ENCODE measurements around the gene PLXDC2.
A peak's percentile ranks its signal among the peaks of the same experiment; 100 is the strongest.

Gene PLXDC2

GRCh38 chr10:19824381-19825342, 8.4 kb downstream of the PLXDC2 start:
- H2AFZ ChIP-seq (ENCODE audit: low read depth, low read length): no peak overlapping the region
- no peaks in the 10 kb centered on the region for H3K27me3 ChIP-seq (ENCODE audit: insufficient read depth, low read length)
- peaks cover 7% of the 10 kb centered on the region for H3K36me3 ChIP-seq (ENCODE audit: insufficient read depth, low read length)
- no peaks in the 10 kb centered on the region for H3K9me3 ChIP-seq (ENCODE audit: low read length)
- H3K4me3 ChIP-seq (ENCODE audit: low read length): no peak overlapping the region
- peaks cover 22% of the 10 kb centered on the region for H3K4me1 ChIP-seq (ENCODE audit: insufficient read depth, low read length)

GRCh38 chr10:19825700-19826099, 9.5 kb downstream of the PLXDC2 start:
- Histone ChIP-seq H3K4me1 (ENCODE audit: insufficient read depth, low read length) (peaks cover 18% of the 10 kb centered on the region), H3K36me3 (ENCODE audit: insufficient read depth, low read length) (peaks cover 7% of the 10 kb centered on the region), H2AFZ (ENCODE audit: low read depth, low read length) (no peak overlapping the region)

GRCh38 chr10:19826712-19827111, 10.5 kb downstream of the PLXDC2 start:
- peaks cover 3% of the 10 kb centered on the region for H3K9me3 ChIP-seq (ENCODE audit: low read length)
- H3K27me3 ChIP-seq (ENCODE audit: insufficient read depth, low read length): no peaks in the 10 kb centered on the region
- peaks cover 18% of the 10 kb centered on the region for H3K4me1 ChIP-seq (ENCODE audit: insufficient read depth, low read length)
- H3K36me3 ChIP-seq (ENCODE audit: insufficient read depth, low read length): peaks cover 7% of the 10 kb centered on the region
- H2AFZ ChIP-seq (ENCODE audit: low read depth, low read length): no peak overlapping the region
- no peak overlapping the region for H3K4me3 ChIP-seq (ENCODE audit: low read length)

More at GRCh38 chr10:19825700-19826099, 9.5 kb downstream of the PLXDC2 start:
- Histone ChIP-seq H3K4me3 (ENCODE audit: low read length) (no peak overlapping the region), H3K27me3 (ENCODE audit: insufficient read depth, low read length) (no peaks in the 10 kb centered on the region), H3K9me3 (ENCODE audit: low read length) (no peaks in the 10 kb centered on the region)

- H3K4me1 ChIP-seq (ENCODE audit: insufficient read depth, low read length): peaks cover 26% of the 10 kb centered on the region
- no peak overlapping the region for H2AFZ ChIP-seq (ENCODE audit: low read depth, low read length)
- H3K9me3 ChIP-seq (ENCODE audit: low read length): peaks cover 3% of the 10 kb centered on the region
- H3K36me3 ChIP-seq (ENCODE audit: insufficient read depth, low read length): peaks cover 7% of the 10 kb centered on the region
- no peaks in the 10 kb centered on the region for H3K27me3 ChIP-seq (ENCODE audit: insufficient read depth, low read length)
- no peak overlapping the region for H3K4me3 ChIP-seq (ENCODE audit: low read length)
Observed at GRCh38 chr10:19828278-19829049, 12.2 kb downstream of the PLXDC2 start.

DNA sequence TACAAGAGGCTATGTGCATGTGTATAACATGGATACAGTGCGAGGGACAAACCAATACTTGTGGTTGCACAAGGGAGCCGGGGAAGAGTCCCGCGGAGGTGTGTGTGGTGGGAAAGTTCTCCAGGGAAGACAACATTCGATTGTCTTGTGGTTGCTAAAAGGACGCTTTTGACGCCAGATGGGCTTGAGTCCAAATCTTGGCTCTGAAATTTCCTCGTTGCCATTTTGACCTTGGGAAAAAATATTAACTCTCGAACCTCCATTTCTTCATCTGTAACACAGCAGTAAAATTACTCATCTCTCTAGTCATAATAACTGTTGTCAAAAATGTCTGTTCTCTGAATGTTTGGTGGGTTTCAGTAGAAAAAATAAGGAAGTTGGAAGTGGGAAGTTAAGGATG, 16.5 kb downstream of the PLXDC2 start:
- no peak overlapping the region for H2AFZ ChIP-seq (ENCODE audit: low read depth, low read length)
- peaks cover 3% of the 10 kb centered on the region for H3K36me3 ChIP-seq (ENCODE audit: insufficient read depth, low read length)
- peaks cover 16% of the 10 kb centered on the region for H3K4me1 ChIP-seq (ENCODE audit: insufficient read depth, low read length)
- H3K27me3 ChIP-seq (ENCODE audit: insufficient read depth, low read length): no peaks in the 10 kb centered on the region
- H3K4me3 ChIP-seq (ENCODE audit: low read length): no peak overlapping the region
- H3K9me3 ChIP-seq (ENCODE audit: low read length): peaks cover 3% of the 10 kb centered on the region

DNA sequence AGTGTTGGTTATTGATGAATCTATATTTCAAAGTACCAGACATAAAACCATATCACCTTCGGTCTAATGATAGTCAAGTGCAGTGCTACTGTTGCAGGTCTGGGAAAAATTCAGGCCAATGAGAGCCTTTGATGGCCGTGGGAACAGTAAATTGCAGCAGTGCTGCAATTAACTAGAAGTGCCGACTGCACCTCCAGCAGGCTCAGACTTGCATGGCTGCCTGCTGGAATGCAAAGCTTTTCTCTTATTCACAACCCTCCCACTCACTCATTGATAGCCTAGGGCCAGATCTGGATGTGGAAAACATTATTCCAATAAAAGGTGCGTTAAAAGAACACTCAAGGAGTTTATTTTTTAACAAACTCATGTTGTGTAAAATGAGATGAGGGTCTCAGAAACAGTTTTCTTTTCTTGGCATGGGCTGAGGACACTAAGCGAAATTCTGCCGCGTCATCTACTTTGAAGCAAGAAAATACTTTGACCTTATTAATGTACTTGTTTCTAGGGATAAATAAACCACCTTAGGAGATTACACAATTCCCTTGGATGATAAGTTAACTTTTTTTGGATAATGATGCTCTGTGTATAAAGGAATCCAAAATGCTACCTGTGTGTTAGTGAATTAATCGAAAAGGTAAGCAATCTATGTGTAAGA, 17.1 kb downstream of the PLXDC2 start:
- Histone ChIP-seq H3K9me3 (ENCODE audit: low read length) (peaks cover 3% of the 10 kb centered on the region), H2AFZ (ENCODE audit: low read depth, low read length) (no peak overlapping the region), H3K36me3 (ENCODE audit: insufficient read depth, low read length) (peaks cover under 1% of the 10 kb centered on the region), H3K4me1 (ENCODE audit: insufficient read depth, low read length) (peaks cover 16% of the 10 kb centered on the region), H3K27me3 (ENCODE audit: insufficient read depth, low read length) (no peaks in the 10 kb centered on the region), H3K4me3 (ENCODE audit: low read length) (no peak overlapping the region)

- H3K27me3 ChIP-seq (ENCODE audit: insufficient read depth, low read length): no peaks in the 10 kb centered on the region
- peaks cover 3% of the 10 kb centered on the region for H3K9me3 ChIP-seq (ENCODE audit: low read length)
- no peak overlapping the region for H3K4me3 ChIP-seq (ENCODE audit: low read length)
- H3K4me1 ChIP-seq (ENCODE audit: insufficient read depth, low read length): peaks cover 9% of the 10 kb centered on the region
- no peaks in the 10 kb centered on the region for H3K36me3 ChIP-seq (ENCODE audit: insufficient read depth, low read length)
- no peak overlapping the region for H2AFZ ChIP-seq (ENCODE audit: low read depth, low read length)
Observed at GRCh38 chr10:19835952-19836351, 19.7 kb downstream of the PLXDC2 start.

DNA sequence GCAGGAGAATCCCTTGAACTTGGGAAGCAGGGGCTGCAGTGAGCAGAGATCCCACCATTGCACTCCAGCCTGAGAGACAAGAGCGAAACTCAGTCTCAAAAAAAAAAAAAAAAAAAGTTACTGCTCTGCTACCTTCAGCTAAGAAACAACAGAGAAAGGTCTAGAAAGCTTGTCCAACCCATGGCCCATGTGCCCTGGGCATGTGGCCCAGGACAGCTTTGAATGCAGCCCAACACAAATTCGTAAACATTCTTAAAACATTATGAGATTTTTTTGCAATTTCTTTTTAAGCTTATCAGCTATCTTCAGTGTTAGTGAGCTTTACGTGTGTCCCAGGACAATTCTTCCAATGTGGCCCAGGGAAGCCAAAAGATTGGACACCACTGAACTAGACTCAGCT, 22.9 kb downstream of the PLXDC2 start:
- Histone ChIP-seq H3K36me3 (ENCODE audit: insufficient read depth, low read length) (no peaks in the 10 kb centered on the region), H3K4me1 (ENCODE audit: insufficient read depth, low read length) (peaks cover 11% of the 10 kb centered on the region), H3K27me3 (ENCODE audit: insufficient read depth, low read length) (no peaks in the 10 kb centered on the region), H2AFZ (ENCODE audit: low read depth, low read length) (no peak overlapping the region), H3K4me3 (ENCODE audit: low read length) (no peak overlapping the region), H3K9me3 (ENCODE audit: low read length) (no peaks in the 10 kb centered on the region)

DNA sequence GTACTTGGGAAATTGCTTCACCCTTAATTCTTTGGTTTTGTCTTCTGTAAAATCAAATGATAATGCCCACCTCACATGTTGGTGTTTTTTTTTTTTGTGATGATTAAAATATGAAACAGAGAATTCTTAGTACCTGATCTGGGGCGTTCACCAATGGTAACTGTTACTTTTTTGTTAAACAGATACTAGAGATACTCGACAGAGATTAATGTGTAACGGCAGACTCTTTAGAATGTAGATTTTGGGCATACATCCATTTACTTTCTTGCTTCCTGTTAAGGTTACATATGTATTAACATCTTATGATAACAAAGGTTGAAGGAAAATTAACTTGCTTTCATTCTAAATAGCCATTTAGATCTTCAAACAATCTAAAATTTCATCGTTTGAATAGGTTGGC, 23.3 kb downstream of the PLXDC2 start:
- Histone ChIP-seq H3K27me3 (ENCODE audit: insufficient read depth, low read length) (no peaks in the 10 kb centered on the region), H2AFZ (ENCODE audit: low read depth, low read length) (no peak overlapping the region), H3K9me3 (ENCODE audit: low read length) (no peaks in the 10 kb centered on the region), H3K4me1 (ENCODE audit: insufficient read depth, low read length) (peaks cover 13% of the 10 kb centered on the region), H3K4me3 (ENCODE audit: low read length) (no peak overlapping the region), H3K36me3 (ENCODE audit: insufficient read depth, low read length) (no peaks in the 10 kb centered on the region)

DNA sequence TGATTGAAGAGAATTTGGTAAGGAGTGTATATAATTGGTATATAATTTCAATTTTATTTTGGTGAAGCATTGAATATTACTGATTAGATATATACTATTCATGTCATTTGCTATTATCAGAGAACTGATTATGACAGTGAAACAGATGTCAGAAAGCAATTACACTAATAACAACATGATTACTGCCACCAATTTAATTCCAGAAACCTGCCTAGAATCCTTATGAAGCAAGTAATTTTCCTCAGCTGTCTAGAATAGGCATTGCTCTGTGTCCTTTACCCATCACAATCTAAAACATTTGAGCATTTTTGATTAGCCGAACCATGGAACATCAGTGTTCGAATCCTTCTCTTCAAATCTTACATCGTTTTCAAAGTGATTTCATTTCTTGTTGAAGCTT, 24.5 kb downstream of the PLXDC2 start:
- Histone ChIP-seq H3K9me3 (ENCODE audit: low read length) (no peaks in the 10 kb centered on the region), H3K4me1 (ENCODE audit: insufficient read depth, low read length) (peaks cover 25% of the 10 kb centered on the region), H3K36me3 (ENCODE audit: insufficient read depth, low read length) (no peaks in the 10 kb centered on the region), H3K4me3 (ENCODE audit: low read length) (no peak overlapping the region), H3K27me3 (ENCODE audit: insufficient read depth, low read length) (no peaks in the 10 kb centered on the region), H2AFZ (ENCODE audit: low read depth, low read length) (no peak overlapping the region)

DNA sequence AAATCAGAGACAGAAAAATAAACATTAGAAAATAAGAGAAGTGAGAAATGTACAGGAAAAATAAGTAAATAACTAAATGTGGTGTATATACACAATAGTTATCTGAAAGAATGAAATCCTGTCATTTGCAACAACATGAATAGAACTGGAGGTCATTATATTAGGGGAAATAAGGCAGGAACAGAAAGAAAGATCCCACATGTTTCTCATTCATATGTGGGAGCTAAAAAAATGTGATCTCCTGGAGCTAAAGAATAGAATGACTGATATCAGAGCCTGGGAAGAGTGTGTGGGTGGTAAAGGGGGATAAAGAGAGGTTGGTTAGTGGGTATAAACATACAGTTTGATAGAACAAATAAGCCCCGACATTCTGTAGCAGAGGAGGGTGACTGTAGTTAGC, 27.3 kb downstream of the PLXDC2 start:
- no peak overlapping the region for H3K4me3 ChIP-seq (ENCODE audit: low read length)
- no peaks in the 10 kb centered on the region for H3K36me3 ChIP-seq (ENCODE audit: insufficient read depth, low read length)
- H3K9me3 ChIP-seq (ENCODE audit: low read length): no peaks in the 10 kb centered on the region
- H2AFZ ChIP-seq (ENCODE audit: low read depth, low read length): peak overlapping the region; percentile 43
- H3K4me1 ChIP-seq (ENCODE audit: insufficient read depth, low read length): peaks cover 29% of the 10 kb centered on the region
- H3K27me3 ChIP-seq (ENCODE audit: insufficient read depth, low read length): no peaks in the 10 kb centered on the region

DNA sequence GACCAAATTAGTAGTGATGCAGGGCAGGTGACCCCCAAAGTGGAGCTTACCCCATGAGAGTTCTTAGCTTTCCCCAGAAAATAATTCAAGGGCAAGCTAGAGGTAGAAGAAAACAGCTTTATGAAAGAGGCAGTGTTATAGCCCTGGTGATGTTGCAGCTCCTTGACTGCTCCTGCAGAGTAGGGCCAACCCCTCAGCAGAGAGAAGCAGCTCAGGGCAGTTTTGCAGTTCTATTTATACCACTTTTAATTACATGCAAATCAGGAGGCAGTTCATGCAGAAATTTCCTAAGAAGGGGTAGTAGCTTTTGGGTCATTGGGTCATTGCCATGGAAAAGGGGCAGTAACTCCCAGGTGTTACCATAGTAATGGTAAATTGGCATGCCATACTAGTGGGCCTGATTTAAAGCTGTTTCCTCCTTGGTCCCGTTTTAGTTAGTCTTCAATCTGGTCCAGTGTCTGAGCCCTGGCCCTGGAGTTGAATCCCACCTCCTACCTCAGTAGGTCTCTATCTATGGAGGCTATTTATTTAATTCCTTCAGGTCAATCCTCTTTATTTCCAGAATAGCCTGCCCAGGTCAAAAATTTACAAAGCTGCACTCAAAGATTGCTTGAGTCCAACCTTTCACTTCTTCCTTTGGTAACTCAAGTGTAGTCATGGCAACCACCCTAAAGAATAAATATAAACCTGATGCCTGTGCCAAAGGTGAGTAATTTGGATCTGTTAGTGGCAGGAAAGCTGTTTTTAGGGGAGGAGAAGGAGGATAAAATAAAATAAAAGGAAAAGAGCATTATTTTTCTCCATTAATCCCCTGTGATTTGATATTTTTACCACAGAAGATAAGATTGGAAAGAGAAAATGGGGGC, 29.5 kb downstream of the PLXDC2 start:
- no peaks in the 10 kb centered on the region for H3K9me3 ChIP-seq (ENCODE audit: low read length)
- H2AFZ ChIP-seq (ENCODE audit: low read depth, low read length): no peak overlapping the region
- H3K4me1 ChIP-seq (ENCODE audit: insufficient read depth, low read length): peaks cover 32% of the 10 kb centered on the region
- H3K27me3 ChIP-seq (ENCODE audit: insufficient read depth, low read length): no peaks in the 10 kb centered on the region
- H3K4me3 ChIP-seq (ENCODE audit: low read length): no peak overlapping the region
- H3K36me3 ChIP-seq (ENCODE audit: insufficient read depth, low read length): no peaks in the 10 kb centered on the region
